Heart right ventricle (tissue), 16 donors: ENCODE measurements around the gene HGFAC. TPM values are rescaled to one million over a fixed set of nuclear protein-coding genes. Genes with fewer than 3 reads are reported as not detected.
A peak's percentile ranks its signal among the peaks of the same experiment; 100 is the strongest.

ENCODE experiments used
- ATAC-seq, 8 donors: fragments of 200-7000 bp; cut with Tn5 transposase; one replicate each; pipeline ENCODE4 v1.9.1; 2020; ENCODE audit warnings: mild to moderate bottlenecking in 8 of 8, moderate library complexity in 8 of 8, moderate number of reproducible peaks in 1 of 8
- DNase-seq, 2 donors: peaks; one replicate each; pipeline ENCODE4 v3.0.0-alpha.2; 2020
- H3K27ac ChIP-seq, 10 donors: fragments of 200-600 bp; sonication (generic) in 2 of 10; one replicate each; pipeline versions ENCODE4 v1.5.0 to v1.8.0; 2020 to 2022; ENCODE audit warnings: mild to moderate bottlenecking in 3 of 10
- H3K27me3 ChIP-seq, 7 donors: fragments of 200-600 bp; one replicate each; pipeline ENCODE4 v1.8.0; 2021 to 2022; ENCODE audit warnings: mild to moderate bottlenecking in 2 of 7
- H3K36me3 ChIP-seq, 9 donors: fragments of 200-600 bp; sonication (generic) in 1 of 9; one replicate each; pipeline versions ENCODE4 v1.5.0 to v1.8.0; 2020 to 2022; ENCODE audit warnings: mild to moderate bottlenecking in 2 of 9
- H3K4me1 ChIP-seq, 9 donors: fragments of 200-600 bp; sonication (generic) in 1 of 9; one replicate each; pipeline versions ENCODE4 v1.5.0 to v1.8.0; 2020 to 2022; ENCODE audit warnings: mild to moderate bottlenecking in 4 of 9
- H3K4me3 ChIP-seq, 10 donors: fragments of 200-600 bp; sonication (generic) in 2 of 10; one replicate each; pipeline versions ENCODE4 v1.5.0 to v1.8.0; 2020 to 2022; ENCODE audit warnings: mild to moderate bottlenecking in 7 of 10, moderate library complexity in 2 of 10
- H3K9me3 ChIP-seq, 11 donors: fragments of 200-600 bp in 10 of 11; sonication (generic) in 2 of 11; one replicate each; pipeline versions ENCODE4 v1.5.0 to v1.8.0; 2013 to 2022; ENCODE audit warnings: mild to moderate bottlenecking in 2 of 11, control low read depth in 1 of 11, moderate library complexity in 1 of 11
- WGBS, 2 donors: extraction: QIAGEN DNeasy Blood & Tissue Kit; methylation state at CpG; one replicate each; pipeline ENCODE4 v1.1.7; 2013; ENCODE audit warnings: inconsistent platforms in 1 of 2; 5-methylcytosine and 5-hydroxymethylcytosine counted together
- intact Hi-C, 10 donors: fragments of 100-400 bp; cut with DNase I; formaldehyde crosslinking; loops; one replicate each; pipeline versions ENCODE4 v1.11.1 to v1.14.2; 2022
- polyA plus RNA-seq, 2 donors: library from polyadenylated mRNA; stranded (reverse); fragments of 200-250 nt; gene quantifications; one replicate each; pipeline ENCODE4 v1.2.3, GENCODE V29; 2013
- total RNA-seq, 10 donors: library from RNA; stranded (reverse); fragmentation: NEBNext Ultra II Directional in 3 of 10; extraction: Animal tissue kit (Norgen Biotek cat#: 25700) in 3 of 10; gene quantifications; one replicate each; pipeline versions ENCODE4 v1.2.1 to v1.2.4, GENCODE V29; 2021 to 2023
- TF ChIP-seq, protein P1 (sequence below), 9 donors: fragments of 200-600 bp; sonication (generic) in 2 of 9; IDR thresholded peaks; one replicate each; pipeline versions ENCODE4 v1.5.0 to v1.8.0; 2021 to 2022; ENCODE audit warnings: antibody characterized with exemption in 9 of 9, mild to moderate bottlenecking in 5 of 9, moderate library complexity in 1 of 9
- donor health status: Arrhythmogenic right ventricular cardiomyopathy.
- donor health status: ischemic (EF 13 %, LVEDD 7.1; RV severe dilation, severe dysfunction).
- donor health status: healthy with polysubstance abuse.
- donor health status: DM: no; HTN: yes; CAD: no.
- donor health status: DM: no; HTN: no; CAD: no.
- donor health status: ischemic (EF 25% LVEDD 6.9; RV normal size, moderate dysfunction).
- donor health status: ischemic (EF 25% LVEDD 5.7; RV mildly dilated, moderate dysfunction).
- donor health status: healthy.
- donor health status: DM: yes; HTN: yes; CAD: no.
- donor health status: Ischemic cardiomyopathy.
- donor health status: ischemic (EF 35%, LVEDD 5.7; RV mildly dilated, moderate dysfunction).
- donor health status: nonischemic (EF 11% LVEDD 7.7; RV severe dilation, severe dysfunction).
- donor health status: DM: yes; HTN: yes; CAD: no.
- donor health status: PGD.
- donor health status: ischemic (EF 29% LVEDD 5.4; RV normal size, mild dysfunction).
- donor health status: nonischemic (EF 23%, LVEDD 6.1; RV moderate dilation, normal function).

The HGFAC gene
- total and polyA plus RNA-seq, 12 donors, result 0.15 to 1.1 (median 0.45) TPM; not detected in 4

DNA sequence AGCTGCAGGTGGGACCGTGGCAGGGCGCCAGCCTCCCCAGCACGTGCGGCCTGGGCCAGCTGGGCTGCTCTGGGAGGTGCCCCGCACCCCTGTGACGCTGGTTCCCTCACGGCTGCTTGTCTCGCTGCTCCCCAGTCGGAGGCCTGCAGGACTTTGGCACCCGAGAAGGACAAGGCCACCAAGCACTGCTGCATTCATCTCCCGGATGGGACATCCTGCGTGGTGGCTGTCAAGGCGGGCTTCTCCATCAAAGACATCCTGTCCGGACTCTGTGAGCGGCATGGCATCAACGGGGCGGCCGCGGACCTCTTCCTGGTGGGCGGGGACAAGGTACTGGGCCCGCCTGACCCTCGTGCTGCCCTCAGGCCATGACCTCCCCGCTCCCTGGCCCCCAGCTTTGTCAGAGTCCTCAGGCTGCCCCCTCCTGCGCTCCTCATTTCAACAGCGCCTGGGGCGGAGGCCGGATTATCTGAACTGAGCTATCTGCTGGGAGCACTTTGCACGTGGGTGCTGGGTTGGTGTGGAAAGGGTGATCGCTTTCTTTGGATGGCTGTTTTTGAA, 19.4 kb upstream of the HGFAC start:
- DNase-seq (peak in 1 of 2 donors; percentile 8), ATAC-seq (no peak)
- H3K9me3 ChIP-seq, result no peaks in the 10 kb centered on the region
- H3K4me3 ChIP-seq, result no peak overlapping the region
- TF ChIP-seq, protein P1, sequence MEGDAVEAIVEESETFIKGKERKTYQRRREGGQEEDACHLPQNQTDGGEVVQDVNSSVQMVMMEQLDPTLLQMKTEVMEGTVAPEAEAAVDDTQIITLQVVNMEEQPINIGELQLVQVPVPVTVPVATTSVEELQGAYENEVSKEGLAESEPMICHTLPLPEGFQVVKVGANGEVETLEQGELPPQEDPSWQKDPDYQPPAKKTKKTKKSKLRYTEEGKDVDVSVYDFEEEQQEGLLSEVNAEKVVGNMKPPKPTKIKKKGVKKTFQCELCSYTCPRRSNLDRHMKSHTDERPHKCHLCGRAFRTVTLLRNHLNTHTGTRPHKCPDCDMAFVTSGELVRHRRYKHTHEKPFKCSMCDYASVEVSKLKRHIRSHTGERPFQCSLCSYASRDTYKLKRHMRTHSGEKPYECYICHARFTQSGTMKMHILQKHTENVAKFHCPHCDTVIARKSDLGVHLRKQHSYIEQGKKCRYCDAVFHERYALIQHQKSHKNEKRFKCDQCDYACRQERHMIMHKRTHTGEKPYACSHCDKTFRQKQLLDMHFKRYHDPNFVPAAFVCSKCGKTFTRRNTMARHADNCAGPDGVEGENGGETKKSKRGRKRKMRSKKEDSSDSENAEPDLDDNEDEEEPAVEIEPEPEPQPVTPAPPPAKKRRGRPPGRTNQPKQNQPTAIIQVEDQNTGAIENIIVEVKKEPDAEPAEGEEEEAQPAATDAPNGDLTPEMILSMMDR (IDR thresholded peaks at IDR 0.05), result no peak
- H3K27ac ChIP-seq, result no peak overlapping the region
- WGBS, 2 donors, result 91 to 92% methylated on average over 29 of the region's 29 CpGs
- H3K36me3 ChIP-seq, result peaks cover 0 to 87% (median 4%) of the 10 kb centered on the region in 9 donors
- no peaks in the 10 kb centered on the region for H3K4me1 ChIP-seq
- H3K27me3 ChIP-seq, result no peaks in the 10 kb centered on the region
- intact Hi-C loops, result no loop called here

DNA sequence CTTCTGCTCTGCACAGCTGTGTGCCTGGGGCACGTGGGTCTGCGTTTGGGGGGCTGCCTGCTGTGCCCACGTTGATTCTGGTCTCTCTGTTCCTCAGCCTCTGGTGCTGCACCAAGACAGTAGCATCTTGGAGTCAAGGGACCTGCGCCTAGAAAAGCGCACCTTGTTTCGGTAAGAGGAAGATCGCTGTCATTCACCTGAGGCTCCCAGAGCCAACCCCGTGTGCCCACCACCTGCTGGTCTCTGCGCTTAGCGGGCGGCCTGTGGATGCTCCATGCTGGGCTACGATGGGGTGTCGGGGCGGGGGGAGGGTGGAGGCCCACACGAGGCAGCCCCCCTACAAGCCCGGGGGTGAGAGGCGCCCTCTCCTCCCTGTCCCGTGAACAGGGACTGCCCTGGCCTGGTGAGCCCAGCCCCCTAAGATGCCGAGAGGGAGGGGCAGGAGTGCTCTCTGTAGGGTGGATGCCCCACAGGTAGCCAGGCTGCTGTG, 18.9 kb upstream of the HGFAC start:
- Histone ChIP-seq H3K4me1 (no peaks in the 10 kb centered on the region), H3K9me3 (no peaks in the 10 kb centered on the region), H3K27me3 (no peaks in the 10 kb centered on the region), H3K4me3 (no peak overlapping the region), H3K36me3 (peaks cover 0 to 87% (median 4%) of the 10 kb centered on the region in 9 donors), H3K27ac (no peak overlapping the region)
- 92 to 93% methylated on average over 19 of the region's 19 CpGs for WGBS, 2 donors
- DNase-seq (no peak), ATAC-seq (peak in 2 of 8 donors; percentile 24 to 45)
- intact Hi-C loops, result no loop called here
- TF ChIP-seq, protein P1 (IDR thresholded peaks at IDR 0.05), result no peak

DNA sequence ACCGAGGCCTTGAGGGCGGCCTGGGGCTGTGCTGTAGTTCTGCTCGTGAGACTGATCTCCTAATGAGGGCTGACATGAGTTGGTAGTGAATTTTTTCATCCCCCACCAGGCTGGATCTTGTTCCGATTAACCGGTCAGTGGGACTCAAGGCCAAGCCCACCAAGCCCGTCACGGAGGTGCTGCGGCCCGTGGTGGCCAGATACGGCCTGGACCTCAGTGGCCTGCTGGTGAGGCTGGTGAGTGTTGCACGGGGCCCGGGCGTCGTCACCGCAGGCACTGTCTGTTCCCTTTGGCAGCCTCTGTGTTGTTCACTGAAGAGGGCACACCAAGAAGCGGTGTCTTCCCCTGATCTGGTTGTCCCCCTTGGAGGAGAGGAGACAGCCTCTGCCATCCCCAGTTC, 18.4 kb upstream of the HGFAC start:
- DNase-seq (no peak), ATAC-seq (peak in 1 of 8 donors; percentile 11)
- Histone ChIP-seq H3K36me3 (peaks cover 0 to 87% (median 4%) of the 10 kb centered on the region in 9 donors), H3K4me3 (no peak overlapping the region), H3K27ac (no peak overlapping the region), H3K4me1 (no peaks in the 10 kb centered on the region), H3K9me3 (no peaks in the 10 kb centered on the region), H3K27me3 (no peaks in the 10 kb centered on the region)
- intact Hi-C loops, result no loop called here
- TF ChIP-seq, protein P1 (IDR thresholded peaks at IDR 0.05), result no peak
- 98% methylated on average over 16 of the region's 16 CpGs for WGBS, 2 donors

DNA sequence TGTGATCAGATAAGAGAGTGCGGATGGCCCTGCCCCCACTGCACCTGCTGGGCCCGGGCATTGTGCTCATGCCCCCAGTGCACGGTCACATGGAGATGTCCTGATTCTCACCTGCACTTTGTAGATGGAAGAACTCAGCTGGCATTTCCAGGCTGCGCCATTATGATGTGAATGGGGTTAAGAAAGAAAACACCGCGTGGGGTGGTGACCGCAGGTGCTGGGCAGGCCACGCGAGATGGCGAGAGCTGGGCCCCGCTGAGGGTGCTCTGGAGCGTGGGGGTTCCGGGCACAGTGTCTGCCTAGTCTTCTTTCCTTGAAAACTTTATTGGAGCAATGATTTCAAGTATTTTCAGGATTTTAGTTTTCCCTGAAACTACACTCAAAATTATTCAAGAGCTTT, 17.8 kb upstream of the HGFAC start:
- 96 to 98% methylated on average over 13 of the region's 13 CpGs for WGBS, 2 donors
- intact Hi-C loops, result no loop called here
- no peak for ATAC-seq
- no peaks in the 10 kb centered on the region for H3K27me3 ChIP-seq
- no peaks in the 10 kb centered on the region for H3K9me3 ChIP-seq
- TF ChIP-seq, protein P1 (IDR thresholded peaks at IDR 0.05), result no peak
- H3K4me1 ChIP-seq, result no peaks in the 10 kb centered on the region
- DNase-seq, result no peak
- no peak overlapping the region for H3K27ac ChIP-seq
- H3K36me3 ChIP-seq, result peaks cover 0 to 88% (median 4%) of the 10 kb centered on the region in 9 donors
- no peak overlapping the region for H3K4me3 ChIP-seq
